HT1080 (cell line): Measurements from ENCODE around the gene KHDC4. TPM values are rescaled to one million over a fixed set of nuclear protein-coding genes. Genes with fewer than 3 reads are reported as not detected.

Experiments
- DNase-seq: peaks from one replicate; pipeline ENCODE4 v3.0.0-alpha.2; 2015; ENCODE audit warnings: low read depth
- total RNA-seq: library from RNA; depleted of rRNA; stranded (reverse); fragments of >200 nt; shearing (Covaris generic); gene quantifications from 2 replicates; pipeline ENCODE4 v1.2.3, GENCODE V29; 2014

The KHDC4 gene
- total RNA-seq, 1 experiment from 2014 or later, result 36.2 TPM

GRCh38 chr1:155970531-155971167 lies 36.4 kb upstream of the KHDC4 start:
- peak; percentile 89 for DNase-seq

- DNase-seq, result no peak
Observed at GRCh38 chr1:155969377-155969791, 35.2 kb upstream of the KHDC4 start.

- no peak for DNase-seq
Observed at GRCh38 chr1:155968670-155969069, 34.5 kb upstream of the KHDC4 start.

GRCh38 chr1:155968051-155968400 lies 33.8 kb upstream of the KHDC4 start:
- no peak for DNase-seq

GRCh38 chr1:155967341-155968050 lies 33.3 kb upstream of the KHDC4 start:
- DNase-seq, result no peak

- DNase-seq, result no peak
Observed at GRCh38 chr1:155966750-155967149, 32.5 kb upstream of the KHDC4 start.

- no peak for DNase-seq
Observed at GRCh38 chr1:155966135-155966534, 31.9 kb upstream of the KHDC4 start.

- no peak for DNase-seq
Observed at GRCh38 chr1:155964193-155964592, 30.0 kb upstream of the KHDC4 start.

- peak; percentile 80 for DNase-seq
Observed at GRCh38 chr1:155962599-155963211, 28.5 kb upstream of the KHDC4 start.

GRCh38 chr1:155961937-155962336 lies 27.7 kb upstream of the KHDC4 start:
- peak; percentile 99 for DNase-seq

- DNase-seq, result no peak
Observed at GRCh38 chr1:155960081-155960745, 26.0 kb upstream of the KHDC4 start.

GRCh38 chr1:155957411-155957915 lies 23.2 kb upstream of the KHDC4 start:
- no peak for DNase-seq

GRCh38 chr1:155954645-155955044 lies 20.4 kb upstream of the KHDC4 start:
- DNase-seq, result no peak

GRCh38 chr1:155952505-155952890 lies 18.3 kb upstream of the KHDC4 start:
- DNase-seq, result no peak

- no peak for DNase-seq
Observed at GRCh38 chr1:155951753-155952504, 17.7 kb upstream of the KHDC4 start.

GRCh38 chr1:155950829-155951228 lies 16.6 kb upstream of the KHDC4 start:
- no peak for DNase-seq

- DNase-seq, result no peak
Observed at GRCh38 chr1:155947741-155948140, 13.5 kb upstream of the KHDC4 start.

GRCh38 chr1:155947292-155947691 lies 13.1 kb upstream of the KHDC4 start:
- no peak for DNase-seq

GRCh38 chr1:155946633-155947219 lies 12.5 kb upstream of the KHDC4 start:
- DNase-seq, result no peak

GRCh38 chr1:155944444-155944799 lies 10.2 kb upstream of the KHDC4 start:
- DNase-seq, result no peak

- no peak for DNase-seq
Observed at GRCh38 chr1:155942578-155943141, 8.4 kb upstream of the KHDC4 start.
